GM18873 (cell line): ENCODE results near the gene CRYGD.

Experiments
- ATAC-seq: cut with Tn5 transposase; IDR thresholded peaks from one replicate; pipeline ENCODE4 v1.9.1; 2021; ENCODE audit warnings: mild to moderate bottlenecking, moderate library complexity, moderate number of reproducible peaks; ENCODE audit not compliant: unreplicated experiment, low FRiP score

CRYGD gene

DNA sequence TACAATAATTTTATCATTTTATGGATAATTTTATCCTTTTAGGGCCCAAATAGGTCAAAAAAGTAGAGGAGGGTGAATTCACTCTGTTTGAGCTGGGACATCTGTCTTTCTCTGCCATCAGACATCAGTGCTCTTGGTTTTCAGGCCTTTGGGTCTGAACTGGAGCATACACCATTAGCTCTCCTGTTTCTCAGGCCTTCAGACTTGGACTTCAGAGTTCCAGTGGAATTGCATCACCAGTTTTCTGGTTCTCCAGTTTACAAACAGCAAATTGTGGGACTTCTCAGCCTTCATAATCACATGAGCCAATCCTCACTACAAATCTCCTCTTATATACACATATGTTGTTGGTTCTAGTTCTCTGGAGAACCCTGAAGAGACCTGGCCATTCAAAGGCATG lies 33.9 kb downstream of the CRYGD start:
- ATAC-seq = no peak

DNA sequence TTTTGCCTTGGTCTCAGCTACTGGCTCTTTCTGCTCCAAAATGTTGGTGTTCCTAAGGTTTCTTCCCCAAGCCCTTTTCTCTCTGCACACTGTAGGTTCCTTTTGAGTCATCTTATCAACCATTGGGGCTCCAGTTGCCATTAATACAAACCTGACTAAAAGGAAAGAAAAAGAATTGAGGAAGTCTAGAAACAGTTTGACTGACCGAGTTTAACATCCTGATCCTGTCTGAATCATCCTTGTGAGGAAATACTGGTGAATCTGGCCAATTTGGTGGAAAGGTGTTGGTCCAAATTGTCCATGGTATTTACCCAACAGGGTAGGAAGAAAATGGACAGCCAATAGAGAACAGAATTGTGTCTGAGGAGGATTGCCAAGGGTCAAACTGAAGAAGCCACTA lies 38.3 kb downstream of the CRYGD start:
- no peak for ATAC-seq

DNA sequence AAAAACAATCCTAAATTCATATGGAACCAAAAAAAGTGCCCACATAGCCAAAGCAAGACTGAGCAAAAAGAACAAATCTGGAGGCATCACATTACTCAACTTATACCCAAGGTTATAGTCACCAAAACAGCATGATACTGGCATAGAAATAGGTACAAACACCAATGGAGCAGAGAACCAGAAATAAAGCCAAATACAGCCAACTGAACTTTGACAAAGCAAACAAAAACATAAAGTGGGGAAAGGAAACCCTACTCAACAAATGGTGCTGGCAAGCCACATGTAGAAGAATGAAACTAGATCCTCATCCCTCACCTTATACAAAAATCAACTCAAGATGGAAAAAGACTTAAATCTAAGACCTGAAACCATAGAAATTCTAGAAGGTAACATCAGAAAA lies 40.5 kb downstream of the CRYGD start:
- ATAC-seq = no peak

DNA sequence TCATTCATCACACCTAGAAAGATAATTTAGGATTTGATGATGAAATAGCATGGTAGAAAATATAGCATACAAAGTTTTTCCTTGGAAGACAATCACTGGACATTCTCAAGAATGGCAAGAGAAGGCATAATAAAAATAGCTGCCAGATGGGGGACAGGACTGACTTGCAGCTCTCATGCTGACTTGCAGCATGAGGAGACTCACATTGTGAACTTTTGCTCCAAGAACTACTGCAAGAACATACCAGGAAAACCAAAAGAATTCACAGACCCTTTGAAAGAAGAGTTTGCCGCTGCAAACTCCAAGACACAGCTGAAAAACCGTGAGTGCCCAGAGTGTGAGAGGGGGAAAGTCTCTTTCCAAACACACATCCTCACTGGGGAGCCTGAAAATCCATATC lies 47.0 kb downstream of the CRYGD start:
- ATAC-seq = no peak

DNA sequence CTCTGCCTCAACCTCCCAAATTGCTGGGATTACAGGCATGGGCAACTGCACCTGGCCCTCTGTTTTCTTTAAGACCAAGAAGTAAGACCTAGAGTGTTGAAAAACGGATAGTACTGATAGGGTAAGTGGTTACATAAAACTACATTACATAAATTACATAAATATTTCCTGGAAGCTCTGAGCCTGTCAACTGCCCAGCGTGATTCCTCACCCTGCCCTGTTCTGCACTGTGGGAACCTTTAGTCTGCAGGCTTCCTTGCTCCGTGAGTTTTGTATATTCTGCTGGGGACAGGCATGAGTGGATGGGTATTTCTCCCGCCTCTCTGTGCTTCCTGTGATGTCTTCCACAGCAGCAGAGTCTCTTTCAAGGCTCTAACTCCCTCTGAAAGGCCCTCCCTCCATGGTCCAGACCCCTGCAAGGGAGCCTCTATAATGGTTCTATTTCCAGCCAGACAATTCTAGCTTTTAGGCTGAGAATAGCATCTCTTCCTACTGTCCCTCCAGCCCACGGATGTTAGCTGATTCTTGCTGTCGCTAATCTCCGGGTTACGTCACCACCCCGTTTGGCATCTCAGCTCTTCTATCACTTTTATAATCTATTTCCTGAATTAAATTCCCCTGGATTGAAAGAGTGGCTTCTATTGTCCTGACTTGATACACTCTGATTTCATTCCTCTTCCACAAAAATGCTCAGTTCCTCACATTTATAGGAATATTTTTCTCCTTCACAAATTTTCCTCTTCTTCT lies 49.5 kb downstream of the CRYGD start:
- ATAC-seq = no peak

DNA sequence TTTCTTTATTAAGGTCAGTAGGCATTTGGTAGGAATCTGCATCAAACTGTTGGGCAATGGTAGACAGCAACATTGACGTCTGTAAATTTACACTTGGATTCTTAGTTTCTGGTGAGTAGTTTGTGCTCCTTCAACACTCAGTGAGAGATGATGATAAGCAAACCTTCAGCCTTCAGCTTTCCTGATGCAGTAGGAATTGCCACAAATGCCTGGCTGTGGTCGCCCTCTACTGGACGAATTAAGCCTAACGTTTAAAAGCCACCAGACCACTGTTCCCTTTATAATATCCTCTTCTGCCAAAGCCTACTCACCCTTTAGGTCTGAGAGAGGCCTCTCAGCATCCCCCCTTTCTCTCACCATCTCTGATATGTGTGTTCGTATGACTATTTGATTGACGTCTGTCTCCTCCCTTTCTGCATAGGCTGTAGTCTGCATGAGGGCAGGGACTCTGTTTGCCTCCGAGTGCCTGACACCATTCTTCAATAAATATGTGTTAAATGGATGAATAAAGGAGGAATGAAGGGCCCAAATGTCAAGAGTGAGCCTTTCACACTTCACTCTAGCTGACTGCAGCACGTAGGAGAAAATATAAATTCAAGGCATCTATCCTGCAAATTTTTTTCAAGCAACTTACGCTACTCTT lies 52.0 kb downstream of the CRYGD start:
- peak; percentile 76 for ATAC-seq
